ENCODE results near the gene RCN2.

DNA sequence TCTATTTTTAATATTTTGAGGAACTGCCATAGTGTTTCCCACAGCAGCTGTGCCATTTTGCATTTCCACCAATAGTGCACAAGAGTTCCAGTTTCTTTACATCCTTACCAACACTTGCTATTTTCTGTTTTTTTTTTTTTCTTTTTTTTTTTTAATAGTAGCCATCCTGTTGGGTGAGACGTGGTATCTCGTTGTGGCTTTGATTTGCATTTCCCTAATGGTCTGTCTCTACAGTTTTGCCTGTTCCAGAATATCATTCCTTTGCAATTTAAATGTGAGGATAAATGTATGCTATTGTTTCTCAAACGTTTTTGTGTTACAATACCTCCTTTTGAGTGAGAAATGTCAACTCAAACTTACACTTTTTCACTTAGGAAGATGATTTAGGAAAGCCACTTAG, 22.4 kb downstream of the RCN2 start:
- TF ChIP-seq, protein P1, sequence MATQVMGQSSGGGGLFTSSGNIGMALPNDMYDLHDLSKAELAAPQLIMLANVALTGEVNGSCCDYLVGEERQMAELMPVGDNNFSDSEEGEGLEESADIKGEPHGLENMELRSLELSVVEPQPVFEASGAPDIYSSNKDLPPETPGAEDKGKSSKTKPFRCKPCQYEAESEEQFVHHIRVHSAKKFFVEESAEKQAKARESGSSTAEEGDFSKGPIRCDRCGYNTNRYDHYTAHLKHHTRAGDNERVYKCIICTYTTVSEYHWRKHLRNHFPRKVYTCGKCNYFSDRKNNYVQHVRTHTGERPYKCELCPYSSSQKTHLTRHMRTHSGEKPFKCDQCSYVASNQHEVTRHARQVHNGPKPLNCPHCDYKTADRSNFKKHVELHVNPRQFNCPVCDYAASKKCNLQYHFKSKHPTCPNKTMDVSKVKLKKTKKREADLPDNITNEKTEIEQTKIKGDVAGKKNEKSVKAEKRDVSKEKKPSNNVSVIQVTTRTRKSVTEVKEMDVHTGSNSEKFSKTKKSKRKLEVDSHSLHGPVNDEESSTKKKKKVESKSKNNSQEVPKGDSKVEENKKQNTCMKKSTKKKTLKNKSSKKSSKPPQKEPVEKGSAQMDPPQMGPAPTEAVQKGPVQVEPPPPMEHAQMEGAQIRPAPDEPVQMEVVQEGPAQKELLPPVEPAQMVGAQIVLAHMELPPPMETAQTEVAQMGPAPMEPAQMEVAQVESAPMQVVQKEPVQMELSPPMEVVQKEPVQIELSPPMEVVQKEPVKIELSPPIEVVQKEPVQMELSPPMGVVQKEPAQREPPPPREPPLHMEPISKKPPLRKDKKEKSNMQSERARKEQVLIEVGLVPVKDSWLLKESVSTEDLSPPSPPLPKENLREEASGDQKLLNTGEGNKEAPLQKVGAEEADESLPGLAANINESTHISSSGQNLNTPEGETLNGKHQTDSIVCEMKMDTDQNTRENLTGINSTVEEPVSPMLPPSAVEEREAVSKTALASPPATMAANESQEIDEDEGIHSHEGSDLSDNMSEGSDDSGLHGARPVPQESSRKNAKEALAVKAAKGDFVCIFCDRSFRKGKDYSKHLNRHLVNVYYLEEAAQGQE (IDR thresholded peaks at IDR 0.05; ENCODE audit: insufficient read depth in 1 of 2, low read depth in 2 of 2, low read length in 2 of 2) = no peak
- TF ChIP-seq POLR2AphosphoS5 (IDR thresholded peaks at IDR 0.05; ENCODE audit: low read depth, low read length) = no peak
- no peak for TF ChIP-seq TAF1 (IDR thresholded peaks at IDR 0.05; ENCODE audit: borderline replicate concordance, insufficient read depth, low read length)
- no peak for TF ChIP-seq FOXP2 (optimal IDR thresholded peaks at IDR 0.05; ENCODE audit: borderline replicate concordance, extremely low read depth, extremely low read length, insufficient read depth)
- no peak for TF ChIP-seq SIN3A (IDR thresholded peaks at IDR 0.05; ENCODE audit: borderline replicate concordance, insufficient read depth, low read length)

Data from PFSK-1 (cell line).